GM12878 (cell line): ENCODE data around the gene CRELD2. TPM values are rescaled to one million over a fixed set of nuclear protein-coding genes. Genes with fewer than 3 reads are reported as not detected.

Experiments used
- ATAC-seq: fragments of 200-7000 bp; cut with Tn5 transposase; 3 replicates; pipeline ENCODE4 v1.9.1; 2020; ENCODE audit warnings: mild to moderate bottlenecking, moderate library complexity
- BruUV-seq: library from RNA; stranded (reverse); fragments of 400-500 nt; replicated peaks from 2 replicates; lab custom pipeline; 2021; lab: Mats Ljungman, UMichigan
- CTCF ChIA-PET: fragments of 300-600 bp; sonication (Branson Sonifier 250); formaldehyde crosslinking; extraction: SDS; loops from one replicate; lab custom pipeline; 2021; ENCODE audit warnings: inconsistent platforms; lab: Yijun Ruan, JAX
- POLR2A ChIA-PET: fragments of 350-600 bp; formaldehyde crosslinking; extraction: SDS; loops from one replicate; lab custom pipeline; 2021; ENCODE audit warnings: inconsistent platforms; lab: Charles Lee
- RAD21 ChIA-PET: fragments of 300-600 bp; sonication (Branson Sonifier 250); formaldehyde crosslinking; loops from one replicate; lab custom pipeline; 2023; ENCODE audit warnings: antibody characterized with exemption; ENCODE audit not compliant: unreplicated experiment; lab: Charles Lee
- SMC1A ChIA-PET: fragments of 300-600 bp; sonication (Branson Sonifier 250); formaldehyde crosslinking; loops from one replicate; lab custom pipeline; 2023; ENCODE audit not compliant: unreplicated experiment, uncharacterized antibody; lab: Charles Lee
- DNase-seq: peaks from one replicate; pipeline ENCODE4 v3.0.0-alpha.2; 2011; ENCODE audit warnings: low read depth, low spot score
- FAIRE-seq: peaks from 3 replicates; lab custom pipeline; 2011; peaks lifted over from hg19 to GRCh38; lab: Jason Lieb, UNC
- H2AFZ ChIP-seq: 2 replicates; pipeline ENCODE4 v1.6.0; 2011; ENCODE audit warnings: low read depth, low read length, control low read depth; ENCODE audit not compliant: control insufficient read depth
- H3K27ac ChIP-seq: 2 replicates; pipeline ENCODE4 v1.5.1; 2011; ENCODE audit warnings: control low read depth; ENCODE audit not compliant: control insufficient read depth, insufficient read depth
- H3K27me3 ChIP-seq, 2 experiments: replicated peaks in 1 of 2; 2 replicates each; pipeline versions ENCODE4 v1.6.0 to v1.6.1; 2011; ENCODE audit warnings: low read length in 1 of 2; ENCODE audit not compliant: control insufficient read depth in 2 of 2, insufficient read depth in 2 of 2
- H3K36me3 ChIP-seq, 2 experiments: 2 replicates each; pipeline ENCODE4 v1.5.1; 2011; ENCODE audit warnings: low read length in 1 of 2; ENCODE audit not compliant: control insufficient read depth in 2 of 2, insufficient read depth in 2 of 2
- H3K4me1 ChIP-seq: 2 replicates; pipeline ENCODE4 v1.6.1; 2011; ENCODE audit warnings: mild to moderate bottlenecking, low read length, moderate library complexity, mixed read lengths; ENCODE audit not compliant: control insufficient read depth, insufficient read depth
- H3K4me2 ChIP-seq: 2 replicates; pipeline ENCODE4 v1.6.0; 2011; ENCODE audit warnings: control low read depth; ENCODE audit not compliant: control insufficient read depth, insufficient read depth
- H3K4me3 ChIP-seq: fragments of 200-600 bp; sonication (generic); 2 replicates; pipeline ENCODE4 v1.5.1; 2016
- H3K79me2 ChIP-seq: 2 replicates; pipeline ENCODE4 v1.6.0; 2011; ENCODE audit warnings: low read length; ENCODE audit not compliant: control insufficient read depth, insufficient read depth
- H3K9ac ChIP-seq: 2 replicates; pipeline ENCODE4 v1.8.0; 2011; ENCODE audit warnings: low read length, control low read depth, mixed read lengths; ENCODE audit not compliant: control insufficient read depth, insufficient read depth
- H3K9me3 ChIP-seq: replicated peaks from 3 replicates; pipeline ENCODE4 v1.5.1; 2011; ENCODE audit warnings: mild to moderate bottlenecking, low read length; ENCODE audit not compliant: control insufficient read depth, insufficient read depth
- H4K20me1 ChIP-seq: 2 replicates; pipeline ENCODE4 v1.6.0; 2011; ENCODE audit not compliant: control insufficient read depth, insufficient read depth
- CBX5 ChIP-seq: sonication (generic); IDR thresholded peaks from 2 replicates; pipeline ENCODE4 v1.6.1; 2016; ENCODE audit warnings: low read depth, moderate library complexity, mild to moderate bottlenecking, inconsistent platforms
- CEBPZ ChIP-seq: fragments of 150-350 bp; IDR thresholded peaks from 2 replicates; pipeline ENCODE4 v1.6.1; 2016; ENCODE audit warnings: low read depth, low read length
- GATAD2B ChIP-seq: fragments of 450-650 bp; conservative IDR thresholded peaks from 2 replicates; pipeline ENCODE4 v1.6.1; 2017; ENCODE audit warnings: low read depth, mild to moderate bottlenecking, moderate library complexity
- HDAC2 ChIP-seq: fragments of 200-600 bp; sonication (generic); IDR thresholded peaks from 2 replicates; pipeline ENCODE4 v1.6.1; 2017
- IRF3 ChIP-seq: fragments of 450-650 bp; IDR thresholded peaks from 2 replicates; pipeline ENCODE4 v1.6.1; 2014; ENCODE audit warnings: mild to moderate bottlenecking
- KLF5 ChIP-seq: fragments of 450-650 bp; IDR thresholded peaks from 2 replicates; pipeline ENCODE4 v1.6.1; 2014; ENCODE audit warnings: mild to moderate bottlenecking; ENCODE audit not compliant: partially characterized antibody
- NBN ChIP-seq: fragments of 450-650 bp; IDR thresholded peaks from 2 replicates; pipeline ENCODE4 v1.6.1; 2016
- NKRF ChIP-seq: fragments of 450-650 bp; conservative IDR thresholded peaks from 2 replicates; pipeline ENCODE4 v1.6.1; 2017; ENCODE audit warnings: mild to moderate bottlenecking, moderate library complexity
- WGBS: methylation state at CpG from one replicate; pipeline ENCODE4 v1.1.6; 2016; ENCODE audit warnings: low lambda C conversion rate; ENCODE audit not compliant: insufficient replicate concordance, insufficient coverage; ENCODE audit errors: missing lambda C conversion rate; 5-methylcytosine and 5-hydroxymethylcytosine counted together
- in situ Hi-C: fragments of 300-500 bp; cut with MboI; formaldehyde crosslinking; loops from 9 replicates; pipeline ENCODE4 v1.14.3; 2018; ENCODE audit warnings: mixed read lengths
- intact Hi-C: fragments of 100-400 bp; cut with micrococcal nuclease; formaldehyde crosslinking; loops from one replicate; pipeline ENCODE4 v1.14.2; 2022; ENCODE audit not compliant: unreplicated experiment
- polyA plus RNA-seq, 11 experiments: library from polyadenylated mRNA; depleted of rRNA in 4 of 11; unstranded in 6 of 11; stranded (reverse) in 5 of 11; fragments of >200 nt; fragmentation: Nextera tagmentation in 4 of 11; fragmentation: Illumina TruSeq in 1 of 11; extraction: Ambion mirVana in 4 of 11; extraction: Trizol in 1 of 11; gene quantifications; 1 replicate in 1 of 11; 2 replicates in 10 of 11; pipeline versions ENCODE4 v1.2.1 to v1.2.3, GENCODE V29; 2011 to 2016; ENCODE audit warnings: inconsistent platforms in 2 of 11, missing spikeins in 2 of 11, low read depth in 1 of 11
- total RNA-seq, 4 experiments: library from RNA; depleted of rRNA in 3 of 4; stranded (reverse); fragments of >200 nt in 3 of 4; fragmentation: Illumina TruSeq in 1 of 4; extraction: Trizol in 1 of 4; gene quantifications; 2 replicates each; pipeline versions ENCODE4 v1.2.1 to v1.2.3, GENCODE V29; 2013 to 2021

Gene CRELD2
- total and polyA plus RNA-seq, 10 of the 15 experiments (the other 5 are each of a cell fraction or from before 2014, with no cell fraction given), result 9.4 to 111 (median 25.9) TPM

GRCh38 chr22:49900441-49901230 lies 17.8 kb upstream of the CRELD2 start:
- TF ChIP-seq HDAC2 (no peak), KLF5 (no peak), CEBPZ (no peak), NKRF (no peak), IRF3 (no peak), CBX5 (no peak), GATAD2B (no peak), NBN (no peak)
- intact Hi-C loops (no loop called here), in situ Hi-C loops (no loop called here)
- no TSS peak for BruUV-seq
- H3K4me2 ChIP-seq, result no peak overlapping the region
- peaks cover 3 to 15% of the 10 kb centered on the region in 2 experiments for H3K36me3 ChIP-seq
- WGBS, result 93% methylated on average over 30 of the region's 30 CpGs
- no peaks in the 10 kb centered on the region for H3K27me3 ChIP-seq
- ChIA-PET CTCF (no interaction called here), SMC1A (no interaction called here), RAD21 (no interaction called here), POLR2A (interaction anchor here (1.1 kb wide), 1 partner anchor 46 kb away, joined by 3 read pairs; no protein-coding TSS in a partner anchor)
- ATAC-seq (no peak), FAIRE-seq (no peak), DNase-seq (no peak)
- no peak overlapping the region for H3K27ac ChIP-seq
- no peaks in the 10 kb centered on the region for H4K20me1 ChIP-seq
- no peaks in the 10 kb centered on the region; the same call in 2 of the 3 replicates for H3K9me3 ChIP-seq
- no peaks in the 10 kb centered on the region for H3K79me2 ChIP-seq
- H3K9ac ChIP-seq, result no peak overlapping the region
- H2AFZ ChIP-seq, result no peak overlapping the region
- no peak overlapping the region for H3K4me3 ChIP-seq
- H3K4me1 ChIP-seq, result no peaks in the 10 kb centered on the region
